HepG2 (cell line): ENCODE measurements around the gene GADD45GIP1. TPM values are rescaled to one million over a fixed set of nuclear protein-coding genes. Genes with fewer than 3 reads are reported as not detected.

Source experiments
- ATF7-NPFF ChIP-seq: sonication (generic); formaldehyde crosslinking; IDR thresholded peaks from 2 replicates; pipeline ENCODE4 v1.8.1; 2023; ENCODE audit warnings: mild to moderate bottlenecking, low read depth, missing genetic modification reagents, moderate library complexity
- CENPT ChIP-seq: sonication (generic); formaldehyde crosslinking; IDR thresholded peaks from 2 replicates; pipeline ENCODE4 v1.8.0; 2022; ENCODE audit warnings: low read depth, mild to moderate bottlenecking, moderate library complexity, missing genetic modification reagents
- ELF3 ChIP-seq: IDR thresholded peaks from 2 replicates; pipeline ENCODE4 v1.6.1; 2016; ENCODE audit warnings: missing genetic modification reagents, missing compliant biosample characterization
- JUND ChIP-seq: sonication (generic); formaldehyde crosslinking; IDR thresholded peaks from 2 replicates; pipeline ENCODE4 v1.8.0; 2022; ENCODE audit warnings: mild to moderate bottlenecking, missing genetic modification reagents
- MED1 ChIP-seq: sonication (generic); formaldehyde crosslinking; IDR thresholded peaks from 2 replicates; pipeline ENCODE4 v1.4.0; 2020; ENCODE audit warnings: missing genetic modification reagents
- RFX1 ChIP-seq: fragments of 450-650 bp; IDR thresholded peaks from 2 replicates; pipeline ENCODE4 v1.6.1; 2017
- TAF15 ChIP-seq: fragments of 200-400 bp; formaldehyde crosslinking; IDR thresholded peaks from one replicate; pipeline ENCODE4 v1.6.1; 2018; ENCODE audit warnings: mild to moderate bottlenecking, low read depth, low read length; ENCODE audit not compliant: poor library complexity, severe bottlenecking
- TEAD3 ChIP-seq: optimal IDR thresholded peaks from 2 replicates; pipeline ENCODE3; 2016; ENCODE audit warnings: borderline replicate concordance
- ZFYVE20 ChIP-seq: sonication (generic); formaldehyde crosslinking; IDR thresholded peaks from 2 replicates; pipeline ENCODE4 v1.8.0; 2023; ENCODE audit warnings: low read depth, mild to moderate bottlenecking, moderate library complexity, missing genetic modification reagents, borderline replicate concordance
- ZNF224 ChIP-seq: sonication (generic); formaldehyde crosslinking; IDR thresholded peaks from 2 replicates; pipeline ENCODE4 v1.5.0; 2020; ENCODE audit warnings: mild to moderate bottlenecking, missing genetic modification reagents
- ZNF33A ChIP-seq: sonication (generic); formaldehyde crosslinking; IDR thresholded peaks from 2 replicates; pipeline ENCODE4 v1.5.1; 2020; ENCODE audit warnings: missing genetic modification reagents, mild to moderate bottlenecking, moderate library complexity, borderline replicate concordance
- ZNF589 ChIP-seq: sonication (generic); formaldehyde crosslinking; conservative IDR thresholded peaks from 2 replicates; pipeline ENCODE4 v1.8.0; 2022; ENCODE audit warnings: mild to moderate bottlenecking, moderate library complexity, missing genetic modification reagents
- ZNF629 ChIP-seq: sonication (generic); formaldehyde crosslinking; conservative IDR thresholded peaks from 2 replicates; pipeline ENCODE4 v1.5.0; 2020; ENCODE audit warnings: missing genetic modification reagents
- polyA plus RNA-seq, 8 experiments: library from polyadenylated mRNA; depleted of rRNA in 3 of 8; stranded (reverse) in 7 of 8; unstranded in 1 of 8; fragments of >200 nt; fragmentation: Illumina TruSeq in 4 of 8; extraction: Trizol in 4 of 8; gene quantifications; 2 replicates each; pipeline versions ENCODE4 v1.2.1 to v1.2.3, GENCODE V29; 2011 to 2016; ENCODE audit warnings: low read depth in 4 of 8, missing spikeins in 1 of 8, mixed read lengths in 1 of 8; ENCODE audit not compliant: insufficient read depth in 1 of 8
- total RNA-seq, 5 experiments: library from RNA; depleted of rRNA; stranded (reverse); fragments of >200 nt; fragmentation: Illumina TruSeq; extraction: Trizol; gene quantifications; 2 replicates each; pipeline ENCODE4 v1.2.3, GENCODE V29; 2016; ENCODE audit warnings: low read depth in 1 of 5
- TF ChIP-seq, protein P1 (sequence below): sonication (generic); formaldehyde crosslinking; IDR thresholded peaks from 2 replicates; pipeline ENCODE4 v1.4.0; 2020; ENCODE audit warnings: missing genetic modification reagents
- TF ChIP-seq, protein P2 (sequence below): sonication (generic); formaldehyde crosslinking; IDR thresholded peaks from 2 replicates; pipeline ENCODE4 v1.5.1; 2020; ENCODE audit warnings: missing genetic modification reagents, mild to moderate bottlenecking, borderline replicate concordance
- TF ChIP-seq, protein P3 (sequence below): sonication (generic); formaldehyde crosslinking; IDR thresholded peaks from 2 replicates; pipeline ENCODE4 v1.5.0; 2020; ENCODE audit warnings: missing genetic modification reagents
- TF ChIP-seq, protein P4 (sequence below): sonication (generic); formaldehyde crosslinking; IDR thresholded peaks from 2 replicates; pipeline ENCODE4; 2020; ENCODE audit warnings: missing genetic modification reagents, mild to moderate bottlenecking, borderline replicate concordance
- TF ChIP-seq, protein P5 (sequence below): fragments of 450-650 bp; IDR thresholded peaks from 2 replicates; pipeline ENCODE4 v1.6.1; 2017

The GADD45GIP1 gene
- total and polyA plus RNA-seq, 2 of the 13 experiments (the other 11 are each of a cell fraction or from before 2014, with no cell fraction given), result 24.6 to 30.7 TPM

DNA sequence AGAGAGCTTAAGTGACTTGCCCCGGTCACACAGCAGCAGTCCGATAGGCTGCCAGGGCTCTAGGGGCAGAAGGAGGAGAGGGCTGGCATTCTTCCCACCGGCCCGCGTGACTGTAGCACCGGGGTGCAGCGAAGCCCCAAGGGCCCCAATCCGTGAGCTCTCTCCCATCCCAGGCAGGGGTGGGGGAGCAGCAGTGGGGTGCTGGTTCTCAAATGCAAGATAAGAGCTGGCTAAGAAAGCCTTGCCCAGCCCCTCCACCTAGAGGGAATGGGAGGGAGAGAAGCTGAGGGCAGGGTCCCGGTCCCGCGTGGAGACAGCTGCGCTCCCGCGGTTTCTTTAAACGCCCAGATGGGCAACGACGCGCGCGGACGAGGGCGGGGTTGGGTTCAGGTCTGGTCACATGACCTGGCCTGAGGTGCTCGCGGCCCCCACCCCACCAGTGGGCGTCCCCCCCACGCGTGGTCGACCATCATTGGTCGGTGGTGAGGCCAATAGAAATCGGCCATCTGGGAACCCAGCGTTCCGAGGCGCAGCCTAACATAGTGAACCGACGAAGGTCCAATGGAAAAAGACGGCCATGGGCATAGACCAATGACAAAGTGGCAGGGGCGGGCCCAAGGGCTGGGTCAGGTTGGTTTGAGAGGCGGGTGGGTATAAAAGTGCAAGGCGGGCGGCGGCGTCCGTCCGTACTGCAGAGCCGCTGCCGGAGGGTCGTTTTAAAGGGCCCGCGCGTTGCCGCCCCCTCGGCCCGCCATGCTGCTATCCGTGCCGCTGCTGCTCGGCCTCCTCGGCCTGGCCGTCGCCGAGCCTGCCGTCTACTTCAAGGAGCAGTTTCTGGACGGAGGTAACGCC is 18.9 kb downstream of the GADD45GIP1 start, which contains the start of gene CALR (continued):
- TF ChIP-seq, protein P1, sequence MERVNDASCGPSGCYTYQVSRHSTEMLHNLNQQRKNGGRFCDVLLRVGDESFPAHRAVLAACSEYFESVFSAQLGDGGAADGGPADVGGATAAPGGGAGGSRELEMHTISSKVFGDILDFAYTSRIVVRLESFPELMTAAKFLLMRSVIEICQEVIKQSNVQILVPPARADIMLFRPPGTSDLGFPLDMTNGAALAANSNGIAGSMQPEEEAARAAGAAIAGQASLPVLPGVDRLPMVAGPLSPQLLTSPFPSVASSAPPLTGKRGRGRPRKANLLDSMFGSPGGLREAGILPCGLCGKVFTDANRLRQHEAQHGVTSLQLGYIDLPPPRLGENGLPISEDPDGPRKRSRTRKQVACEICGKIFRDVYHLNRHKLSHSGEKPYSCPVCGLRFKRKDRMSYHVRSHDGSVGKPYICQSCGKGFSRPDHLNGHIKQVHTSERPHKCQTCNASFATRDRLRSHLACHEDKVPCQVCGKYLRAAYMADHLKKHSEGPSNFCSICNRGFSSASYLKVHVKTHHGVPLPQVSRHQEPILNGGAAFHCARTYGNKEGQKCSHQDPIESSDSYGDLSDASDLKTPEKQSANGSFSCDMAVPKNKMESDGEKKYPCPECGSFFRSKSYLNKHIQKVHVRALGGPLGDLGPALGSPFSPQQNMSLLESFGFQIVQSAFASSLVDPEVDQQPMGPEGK (CRISPR knock-in tag), result peak; percentile 98
- TF ChIP-seq, protein P2, sequence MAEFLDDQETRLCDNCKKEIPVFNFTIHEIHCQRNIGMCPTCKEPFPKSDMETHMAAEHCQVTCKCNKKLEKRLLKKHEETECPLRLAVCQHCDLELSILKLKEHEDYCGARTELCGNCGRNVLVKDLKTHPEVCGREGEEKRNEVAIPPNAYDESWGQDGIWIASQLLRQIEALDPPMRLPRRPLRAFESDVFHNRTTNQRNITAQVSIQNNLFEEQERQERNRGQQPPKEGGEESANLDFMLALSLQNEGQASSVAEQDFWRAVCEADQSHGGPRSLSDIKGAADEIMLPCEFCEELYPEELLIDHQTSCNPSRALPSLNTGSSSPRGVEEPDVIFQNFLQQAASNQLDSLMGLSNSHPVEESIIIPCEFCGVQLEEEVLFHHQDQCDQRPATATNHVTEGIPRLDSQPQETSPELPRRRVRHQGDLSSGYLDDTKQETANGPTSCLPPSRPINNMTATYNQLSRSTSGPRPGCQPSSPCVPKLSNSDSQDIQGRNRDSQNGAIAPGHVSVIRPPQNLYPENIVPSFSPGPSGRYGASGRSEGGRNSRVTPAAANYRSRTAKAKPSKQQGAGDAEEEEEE (CRISPR knock-in tag), result no peak
- TF ChIP-seq ATF7-NPFF, result no peak; the same call in none of the 2 replicates
- TF ChIP-seq ZFYVE20 (CRISPR knock-in tag), result no peak
- no peak for TF ChIP-seq RFX1
- 0 out of 2 replicates have a peak, but pooled peaks have one; percentile 28 for TF ChIP-seq ZNF589
- TF ChIP-seq TAF15, result no peak
- TF ChIP-seq MED1 (CRISPR knock-in tag), result peak; percentile 13; the same call in 1 of the 2 replicates
- peak; percentile 12; the same call in 1 of the 2 replicates for TF ChIP-seq ELF3 (CRISPR knock-in tag)
- TF ChIP-seq, protein P3, sequence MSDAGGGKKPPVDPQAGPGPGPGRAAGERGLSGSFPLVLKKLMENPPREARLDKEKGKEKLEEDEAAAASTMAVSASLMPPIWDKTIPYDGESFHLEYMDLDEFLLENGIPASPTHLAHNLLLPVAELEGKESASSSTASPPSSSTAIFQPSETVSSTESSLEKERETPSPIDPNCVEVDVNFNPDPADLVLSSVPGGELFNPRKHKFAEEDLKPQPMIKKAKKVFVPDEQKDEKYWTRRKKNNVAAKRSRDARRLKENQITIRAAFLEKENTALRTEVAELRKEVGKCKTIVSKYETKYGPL, result no peak
- no peak for TF ChIP-seq JUND (CRISPR knock-in tag)
- TF ChIP-seq ZNF33A, result no peak
- TF ChIP-seq, protein P4, sequence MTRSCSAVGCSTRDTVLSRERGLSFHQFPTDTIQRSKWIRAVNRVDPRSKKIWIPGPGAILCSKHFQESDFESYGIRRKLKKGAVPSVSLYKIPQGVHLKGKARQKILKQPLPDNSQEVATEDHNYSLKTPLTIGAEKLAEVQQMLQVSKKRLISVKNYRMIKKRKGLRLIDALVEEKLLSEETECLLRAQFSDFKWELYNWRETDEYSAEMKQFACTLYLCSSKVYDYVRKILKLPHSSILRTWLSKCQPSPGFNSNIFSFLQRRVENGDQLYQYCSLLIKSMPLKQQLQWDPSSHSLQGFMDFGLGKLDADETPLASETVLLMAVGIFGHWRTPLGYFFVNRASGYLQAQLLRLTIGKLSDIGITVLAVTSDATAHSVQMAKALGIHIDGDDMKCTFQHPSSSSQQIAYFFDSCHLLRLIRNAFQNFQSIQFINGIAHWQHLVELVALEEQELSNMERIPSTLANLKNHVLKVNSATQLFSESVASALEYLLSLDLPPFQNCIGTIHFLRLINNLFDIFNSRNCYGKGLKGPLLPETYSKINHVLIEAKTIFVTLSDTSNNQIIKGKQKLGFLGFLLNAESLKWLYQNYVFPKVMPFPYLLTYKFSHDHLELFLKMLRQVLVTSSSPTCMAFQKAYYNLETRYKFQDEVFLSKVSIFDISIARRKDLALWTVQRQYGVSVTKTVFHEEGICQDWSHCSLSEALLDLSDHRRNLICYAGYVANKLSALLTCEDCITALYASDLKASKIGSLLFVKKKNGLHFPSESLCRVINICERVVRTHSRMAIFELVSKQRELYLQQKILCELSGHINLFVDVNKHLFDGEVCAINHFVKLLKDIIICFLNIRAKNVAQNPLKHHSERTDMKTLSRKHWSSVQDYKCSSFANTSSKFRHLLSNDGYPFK, result peak; percentile 75; the same call in 1 of the 2 replicates
- no peak for TF ChIP-seq ZNF224 (CRISPR knock-in tag)
- peak; percentile 71; the same call in 1 of the 2 replicates for TF ChIP-seq CENPT (CRISPR knock-in tag)
- no peak for TF ChIP-seq ZNF629 (CRISPR knock-in tag)
- peak; percentile 84 for TF ChIP-seq TEAD3 (CRISPR knock-in tag)
- TF ChIP-seq, protein P5, sequence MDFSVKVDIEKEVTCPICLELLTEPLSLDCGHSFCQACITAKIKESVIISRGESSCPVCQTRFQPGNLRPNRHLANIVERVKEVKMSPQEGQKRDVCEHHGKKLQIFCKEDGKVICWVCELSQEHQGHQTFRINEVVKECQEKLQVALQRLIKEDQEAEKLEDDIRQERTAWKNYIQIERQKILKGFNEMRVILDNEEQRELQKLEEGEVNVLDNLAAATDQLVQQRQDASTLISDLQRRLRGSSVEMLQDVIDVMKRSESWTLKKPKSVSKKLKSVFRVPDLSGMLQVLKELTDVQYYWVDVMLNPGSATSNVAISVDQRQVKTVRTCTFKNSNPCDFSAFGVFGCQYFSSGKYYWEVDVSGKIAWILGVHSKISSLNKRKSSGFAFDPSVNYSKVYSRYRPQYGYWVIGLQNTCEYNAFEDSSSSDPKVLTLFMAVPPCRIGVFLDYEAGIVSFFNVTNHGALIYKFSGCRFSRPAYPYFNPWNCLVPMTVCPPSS, result no peak
